AG09309 (cell line): ENCODE measurements around the gene RNASE9.

Experiments used
- DNase-seq: peaks from one replicate; pipeline ENCODE4 v3.0.0-alpha.2; 2010; ENCODE audit warnings: low read depth
- H3K4me3 ChIP-seq: 2 replicates; pipeline ENCODE4 v1.5.1; 2011; ENCODE audit warnings: mild to moderate bottlenecking, low read depth, low read length, moderate library complexity; ENCODE audit not compliant: control insufficient read depth
- CTCF ChIP-seq: IDR thresholded peaks from 2 replicates; pipeline ENCODE4 v1.5.1; 2011; ENCODE audit warnings: mild to moderate bottlenecking, low read depth, low read length, inconsistent platforms; ENCODE audit not compliant: insufficient read depth, control insufficient read depth; ENCODE audit errors: missing control alignments

RNASE9 gene

GRCh38 chr14:20560961-20561360, at the start of gene RNASE9:
Gene RNASE9 (minus strand): TSS chr14:20561047.
- H3K4me3 ChIP-seq, result no peak within 1 kb of the TSS
- DNase-seq, result no peak
- TF ChIP-seq CTCF, result no peak

GRCh38 chr14:20610002-20610765, 49.3 kb upstream of the RNASE9 start:
- no peak for TF ChIP-seq CTCF
- DNase-seq, result no peak
- peak overlapping the region; percentile 57 for H3K4me3 ChIP-seq

- H3K4me3 ChIP-seq, result peak overlapping the region; percentile 57
- peak; percentile 62 for DNase-seq
- peak; percentile 90 for TF ChIP-seq CTCF
Measured at GRCh38 chr14:20609215-20610001, 48.6 kb upstream of the RNASE9 start.

GRCh38 chr14:20608383-20609110, 47.7 kb upstream of the RNASE9 start:
- DNase-seq, result no peak
- H3K4me3 ChIP-seq, result no peak overlapping the region
- no peak for TF ChIP-seq CTCF

GRCh38 chr14:20607617-20608016, 46.8 kb upstream of the RNASE9 start:
- H3K4me3 ChIP-seq, result no peak overlapping the region
- DNase-seq, result no peak
- TF ChIP-seq CTCF, result no peak

GRCh38 chr14:20606902-20607242, 46.0 kb upstream of the RNASE9 start:
- DNase-seq, result no peak
- H3K4me3 ChIP-seq, result no peak overlapping the region
- no peak for TF ChIP-seq CTCF
